BE2C (cell line): ENCODE results near the gene RNF213.

ENCODE experiments used
- DNase-seq: peaks from one replicate; pipeline ENCODE4 v3.0.0-alpha.2; 2020
- H3K27me3 ChIP-seq: fragments of 250-450 bp; sonication (Bioruptor Pico); 2 replicates; pipeline ENCODE4 v1.5.1; 2020; ENCODE audit warnings: mild to moderate bottlenecking
- H3K36me3 ChIP-seq: fragments of 250-450 bp; sonication (Bioruptor Pico); 2 replicates; pipeline ENCODE4 v1.5.1; 2020; ENCODE audit warnings: mild to moderate bottlenecking
- H3K4me1 ChIP-seq: fragments of 250-450 bp; sonication (Bioruptor Pico); 2 replicates; pipeline ENCODE4 v1.5.1; 2020
- H3K4me3 ChIP-seq: 2 replicates; pipeline ENCODE4 v1.5.1; 2011; ENCODE audit warnings: low read depth, low read length
- H3K9me3 ChIP-seq: fragments of 250-450 bp; sonication (Bioruptor Pico); 2 replicates; pipeline ENCODE4 v1.5.1; 2020
- TF ChIP-seq, protein P1 (sequence below): IDR thresholded peaks from 2 replicates; pipeline ENCODE4 v1.5.1; 2012; ENCODE audit warnings: mild to moderate bottlenecking, low read depth, low read length

RNF213 gene

DNA sequence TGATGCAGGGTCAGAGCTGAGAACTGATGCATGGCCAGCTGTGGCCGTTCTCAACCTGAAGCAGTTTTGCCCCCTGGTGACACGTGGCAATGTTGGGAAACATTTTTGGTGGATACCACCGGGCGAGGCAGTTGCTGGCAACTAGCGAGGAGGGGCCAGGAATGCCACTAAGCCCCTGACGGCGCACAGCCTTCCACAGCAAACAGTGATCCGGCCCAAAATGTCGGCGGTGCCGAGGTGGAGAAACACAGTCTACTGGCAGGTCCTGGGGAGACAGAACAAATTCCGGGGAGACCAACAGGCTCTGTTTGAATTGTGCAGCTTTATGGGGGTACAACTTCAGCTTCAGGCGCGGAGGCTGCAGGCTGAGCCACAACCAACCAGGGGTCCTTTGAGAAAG lies 32.2 kb upstream of the RNF213 start:
- no peak for DNase-seq
- Histone ChIP-seq H3K36me3 (no peaks in the 10 kb centered on the region; the same call in 1 of the 2 replicates), H3K27me3 (no peaks in the 10 kb centered on the region), H3K4me1 (no peaks in the 10 kb centered on the region), H3K9me3 (no peaks in the 10 kb centered on the region; the same call in 1 of the 2 replicates), H3K4me3 (no peak overlapping the region)
- TF ChIP-seq, protein P1, sequence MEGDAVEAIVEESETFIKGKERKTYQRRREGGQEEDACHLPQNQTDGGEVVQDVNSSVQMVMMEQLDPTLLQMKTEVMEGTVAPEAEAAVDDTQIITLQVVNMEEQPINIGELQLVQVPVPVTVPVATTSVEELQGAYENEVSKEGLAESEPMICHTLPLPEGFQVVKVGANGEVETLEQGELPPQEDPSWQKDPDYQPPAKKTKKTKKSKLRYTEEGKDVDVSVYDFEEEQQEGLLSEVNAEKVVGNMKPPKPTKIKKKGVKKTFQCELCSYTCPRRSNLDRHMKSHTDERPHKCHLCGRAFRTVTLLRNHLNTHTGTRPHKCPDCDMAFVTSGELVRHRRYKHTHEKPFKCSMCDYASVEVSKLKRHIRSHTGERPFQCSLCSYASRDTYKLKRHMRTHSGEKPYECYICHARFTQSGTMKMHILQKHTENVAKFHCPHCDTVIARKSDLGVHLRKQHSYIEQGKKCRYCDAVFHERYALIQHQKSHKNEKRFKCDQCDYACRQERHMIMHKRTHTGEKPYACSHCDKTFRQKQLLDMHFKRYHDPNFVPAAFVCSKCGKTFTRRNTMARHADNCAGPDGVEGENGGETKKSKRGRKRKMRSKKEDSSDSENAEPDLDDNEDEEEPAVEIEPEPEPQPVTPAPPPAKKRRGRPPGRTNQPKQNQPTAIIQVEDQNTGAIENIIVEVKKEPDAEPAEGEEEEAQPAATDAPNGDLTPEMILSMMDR, result no peak

DNA sequence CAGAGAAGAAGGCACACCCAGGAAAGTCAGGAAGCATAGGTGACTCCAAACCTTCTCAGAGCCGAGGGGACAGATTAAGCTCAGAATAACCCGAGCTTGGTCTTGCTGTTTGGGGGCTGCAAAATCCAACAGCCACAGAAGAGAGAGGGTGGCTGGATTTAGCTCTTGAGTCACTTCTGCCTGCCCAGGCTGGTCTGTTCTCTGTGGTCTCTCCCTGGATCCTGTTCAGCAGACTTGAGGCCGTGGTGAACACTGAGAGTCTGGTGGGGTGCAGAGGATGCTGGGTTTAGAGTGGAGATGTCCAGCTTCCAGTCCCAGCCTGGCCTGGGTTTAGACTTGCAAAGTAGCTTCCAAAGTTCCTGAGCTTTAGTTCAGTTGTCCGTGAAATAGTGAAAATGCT lies 31.6 kb upstream of the RNF213 start:
- no peak for DNase-seq
- TF ChIP-seq, protein P1, result no peak
- no peaks in the 10 kb centered on the region for H3K4me1 ChIP-seq
- H3K27me3 ChIP-seq, result no peaks in the 10 kb centered on the region
- H3K4me3 ChIP-seq, result no peak overlapping the region
- H3K9me3 ChIP-seq, result no peaks in the 10 kb centered on the region; the same call in 1 of the 2 replicates
- H3K36me3 ChIP-seq, result no peaks in the 10 kb centered on the region; the same call in 1 of the 2 replicates

DNA sequence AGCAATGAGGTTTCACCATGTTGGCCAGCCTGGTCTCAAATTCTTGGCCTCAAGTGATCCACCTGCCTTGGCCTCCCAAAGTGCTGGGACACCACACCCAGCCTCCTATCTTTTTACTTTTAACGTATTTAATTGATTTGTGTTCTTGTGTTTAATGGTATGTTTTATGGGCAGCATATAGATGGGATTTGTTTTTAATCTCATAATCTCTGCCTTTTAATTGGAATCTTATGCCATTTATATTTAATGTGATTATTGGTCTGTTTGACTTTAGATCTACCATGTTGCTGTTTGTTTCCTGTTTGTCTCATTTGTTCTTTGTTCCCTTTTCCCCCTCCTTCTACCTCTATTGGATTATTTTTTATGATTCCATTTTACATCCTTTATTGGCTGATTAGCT lies 28.2 kb upstream of the RNF213 start:
- TF ChIP-seq, protein P1, result no peak
- Histone ChIP-seq H3K27me3 (no peaks in the 10 kb centered on the region), H3K4me1 (no peaks in the 10 kb centered on the region), H3K9me3 (no peaks in the 10 kb centered on the region; the same call in 1 of the 2 replicates), H3K36me3 (no peaks in the 10 kb centered on the region; the same call in 1 of the 2 replicates), H3K4me3 (no peak overlapping the region)
- DNase-seq, result no peak

DNA sequence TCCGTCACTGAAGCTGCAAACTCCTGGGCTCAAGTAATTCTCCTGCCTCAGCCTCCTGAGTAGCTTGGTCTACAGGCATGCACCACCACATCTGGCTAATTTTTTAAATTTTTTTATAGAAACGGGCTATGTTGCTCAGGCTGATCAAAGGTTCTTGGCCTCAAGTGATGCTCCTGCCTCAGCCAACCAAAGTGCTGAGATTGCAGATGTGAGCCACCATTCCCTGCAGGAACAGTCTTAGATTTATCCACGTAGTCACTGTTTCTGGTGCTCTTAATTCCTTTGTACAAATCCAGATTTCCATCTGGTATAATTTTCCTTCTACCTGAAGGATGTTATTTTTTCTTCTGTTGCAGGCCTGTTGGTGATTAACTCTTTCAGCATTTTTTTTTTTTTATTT lies 27.4 kb upstream of the RNF213 start:
- Histone ChIP-seq H3K36me3 (no peaks in the 10 kb centered on the region; the same call in 1 of the 2 replicates), H3K9me3 (no peaks in the 10 kb centered on the region; the same call in 1 of the 2 replicates), H3K4me1 (no peaks in the 10 kb centered on the region), H3K4me3 (no peak overlapping the region), H3K27me3 (no peaks in the 10 kb centered on the region)
- DNase-seq, result no peak
- TF ChIP-seq, protein P1, result no peak

DNA sequence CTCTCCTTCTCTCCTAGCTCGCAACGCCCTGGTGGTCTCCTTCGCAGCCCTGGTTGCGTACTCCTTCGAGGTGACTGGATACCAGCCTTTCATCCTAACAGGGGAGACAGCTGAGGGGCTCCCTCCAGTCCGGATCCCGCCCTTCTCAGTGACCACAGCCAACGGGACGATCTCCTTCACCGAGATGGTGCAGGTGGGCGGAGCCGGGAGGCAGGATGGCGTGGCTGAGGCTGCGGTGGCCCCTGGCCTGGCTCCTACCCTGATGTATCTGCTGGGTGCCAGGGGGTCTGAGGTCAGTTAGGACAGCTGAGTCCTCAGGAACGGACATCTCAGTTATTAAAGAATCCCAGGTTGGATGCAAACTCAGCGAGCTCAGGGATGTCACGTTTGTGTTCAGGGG lies 23.7 kb upstream of the RNF213 start:
- DNase-seq, result no peak
- Histone ChIP-seq H3K36me3 (no peaks in the 10 kb centered on the region; the same call in 1 of the 2 replicates), H3K4me1 (no peaks in the 10 kb centered on the region), H3K27me3 (no peaks in the 10 kb centered on the region), H3K4me3 (no peak overlapping the region), H3K9me3 (no peaks in the 10 kb centered on the region; the same call in 1 of the 2 replicates)
- TF ChIP-seq, protein P1, result no peak

DNA sequence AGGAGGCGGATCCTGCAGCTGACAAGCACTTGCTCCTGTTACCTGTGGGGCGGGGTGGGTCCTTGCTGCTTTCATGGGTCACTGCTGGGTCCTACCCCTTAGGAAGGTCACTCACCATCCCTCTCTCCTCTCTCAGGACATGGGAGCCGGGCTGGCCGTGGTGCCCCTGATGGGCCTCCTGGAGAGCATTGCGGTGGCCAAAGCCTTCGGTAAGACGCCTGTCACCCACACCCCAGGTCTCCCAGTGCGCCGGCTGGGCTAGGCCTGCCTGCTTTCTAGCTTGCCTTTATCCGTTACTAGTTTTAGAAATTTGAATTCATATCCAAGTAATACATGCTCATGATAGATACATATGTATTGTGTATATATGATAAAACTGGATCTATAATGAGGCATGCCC lies 23.3 kb upstream of the RNF213 start:
- Histone ChIP-seq H3K9me3 (no peaks in the 10 kb centered on the region; the same call in 1 of the 2 replicates), H3K4me1 (no peaks in the 10 kb centered on the region), H3K36me3 (no peaks in the 10 kb centered on the region; the same call in 1 of the 2 replicates), H3K4me3 (no peak overlapping the region), H3K27me3 (no peaks in the 10 kb centered on the region)
- TF ChIP-seq, protein P1, result no peak
- DNase-seq, result no peak
